ES-I3 (cell line): Measurements from ENCODE around the gene SUSD6.

ENCODE experiments used
- H3K36me3 ChIP-seq: 2 replicates; pipeline ENCODE4 v1.6.1; 2013; ENCODE audit warnings: mild to moderate bottlenecking, low read length, control low read depth, moderate library complexity; ENCODE audit not compliant: insufficient read depth
- H3K4me1 ChIP-seq: 2 replicates; pipeline ENCODE4 v1.6.1; 2013; ENCODE audit warnings: mild to moderate bottlenecking, control low read depth, low read length; ENCODE audit not compliant: insufficient read depth
- H3K9ac ChIP-seq: 2 replicates; pipeline ENCODE4 v1.6.1; 2013; ENCODE audit warnings: low read depth, mild to moderate bottlenecking, low read length, moderate library complexity
- H3K9me3 ChIP-seq: 2 replicates; pipeline ENCODE4 v1.6.1; 2013; ENCODE audit warnings: mild to moderate bottlenecking, low read length, moderate library complexity; ENCODE audit not compliant: control insufficient read depth, insufficient read depth

SUSD6 gene

GRCh38 chr14:69620981-69621380 lies 9.6 kb downstream of the SUSD6 start:
- Histone ChIP-seq H3K4me1 (no peaks in the 10 kb centered on the region; the same call in 1 of the 2 replicates), H3K9ac (no peak overlapping the region), H3K9me3 (no peaks in the 10 kb centered on the region), H3K36me3 (no peaks in the 10 kb centered on the region)

DNA sequence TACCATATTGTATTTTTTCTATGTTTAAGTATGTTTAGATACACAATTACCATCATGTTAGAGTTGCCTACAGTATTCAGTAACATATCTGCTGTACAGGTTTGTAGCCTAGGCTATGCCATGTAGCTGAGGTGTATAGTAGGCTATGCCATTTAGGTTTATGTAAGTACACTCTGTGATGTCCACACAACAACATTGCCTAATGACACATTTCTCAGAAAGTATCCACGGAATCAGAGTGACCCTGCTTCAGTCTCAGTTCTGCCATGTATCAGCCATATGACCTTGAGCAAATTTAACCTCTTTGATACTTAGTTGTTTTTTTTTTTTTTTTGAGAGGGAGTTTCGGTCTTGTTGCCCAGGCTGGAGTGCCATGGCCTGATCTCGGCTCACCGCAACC lies 12.7 kb downstream of the SUSD6 start:
- Histone ChIP-seq H3K9ac (no peak overlapping the region), H3K4me1 (no peaks in the 10 kb centered on the region), H3K9me3 (no peaks in the 10 kb centered on the region), H3K36me3 (no peaks in the 10 kb centered on the region)

DNA sequence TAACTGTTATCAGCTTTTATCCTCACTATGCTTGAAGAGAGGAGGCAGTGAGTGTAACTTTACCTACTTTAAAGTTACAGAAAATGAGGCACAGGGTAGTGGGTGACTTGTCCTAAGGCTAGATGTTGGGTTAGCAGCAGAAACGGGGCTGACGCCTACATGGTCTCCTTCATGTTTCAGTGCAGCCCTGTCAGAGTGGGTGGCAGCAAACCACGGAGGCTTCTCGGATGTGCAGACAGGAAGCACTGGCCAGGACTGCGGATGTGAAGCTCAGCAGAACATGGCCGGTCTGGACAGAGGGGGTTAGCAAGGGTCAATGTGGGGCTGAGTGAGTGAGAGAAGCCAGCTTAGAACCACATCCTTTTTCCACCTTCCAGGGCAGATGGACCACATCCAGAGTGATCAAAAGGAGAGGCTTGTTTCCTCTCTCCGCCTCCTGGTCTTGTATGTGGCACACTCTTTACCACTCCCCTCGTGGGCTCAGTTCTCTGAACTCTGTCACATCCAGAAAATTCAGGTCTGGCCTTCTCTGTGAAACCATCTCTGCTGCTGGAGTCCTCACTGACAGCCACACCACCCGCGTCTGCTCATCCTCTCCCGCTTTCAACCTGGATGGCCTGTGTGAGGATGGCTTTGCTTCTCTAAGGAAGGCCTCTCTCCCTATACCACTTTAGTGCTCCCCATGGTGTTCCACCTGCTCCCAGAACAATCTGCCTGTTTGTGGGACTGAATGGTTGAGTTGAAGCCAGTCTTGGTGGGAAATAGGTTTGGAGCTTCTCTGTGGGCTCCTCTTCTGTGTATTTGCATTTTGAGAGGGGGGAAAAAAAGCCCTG lies 14.1 kb downstream of the SUSD6 start:
- Histone ChIP-seq H3K9ac (no peak overlapping the region), H3K9me3 (no peaks in the 10 kb centered on the region), H3K36me3 (no peaks in the 10 kb centered on the region), H3K4me1 (no peaks in the 10 kb centered on the region)

DNA sequence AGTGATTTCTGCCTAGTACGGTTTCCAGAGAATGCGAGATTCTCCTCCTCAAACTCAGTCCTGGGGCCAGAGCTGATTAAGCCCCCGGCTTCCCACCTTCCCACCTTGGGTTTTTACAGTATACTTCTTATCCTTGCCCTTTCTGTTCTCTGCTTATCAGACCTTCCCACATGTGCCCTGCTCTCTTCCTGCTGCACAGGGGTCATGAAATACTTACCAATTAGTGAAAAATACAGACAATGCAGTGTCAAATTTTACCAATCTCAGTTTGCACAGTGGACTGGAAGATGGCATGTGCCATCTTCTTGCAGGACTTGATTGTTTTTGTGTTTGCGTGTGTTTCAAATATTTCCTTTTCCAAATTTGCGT lies 14.7 kb downstream of the SUSD6 start:
- no peak overlapping the region for H3K9ac ChIP-seq

GRCh38 chr14:69629225-69630127 lies 18.1 kb downstream of the SUSD6 start:
- no peak overlapping the region for H3K9ac ChIP-seq
- no peaks in the 10 kb centered on the region for H3K9me3 ChIP-seq
- peaks cover 25% of the 10 kb centered on the region for H3K4me1 ChIP-seq
- H3K36me3 ChIP-seq, result no peaks in the 10 kb centered on the region

More for the DNA sequence above, 14.7 kb downstream of the SUSD6 start:
- Histone ChIP-seq H3K36me3 (no peaks in the 10 kb centered on the region), H3K4me1 (no peaks in the 10 kb centered on the region), H3K9me3 (no peaks in the 10 kb centered on the region)

DNA sequence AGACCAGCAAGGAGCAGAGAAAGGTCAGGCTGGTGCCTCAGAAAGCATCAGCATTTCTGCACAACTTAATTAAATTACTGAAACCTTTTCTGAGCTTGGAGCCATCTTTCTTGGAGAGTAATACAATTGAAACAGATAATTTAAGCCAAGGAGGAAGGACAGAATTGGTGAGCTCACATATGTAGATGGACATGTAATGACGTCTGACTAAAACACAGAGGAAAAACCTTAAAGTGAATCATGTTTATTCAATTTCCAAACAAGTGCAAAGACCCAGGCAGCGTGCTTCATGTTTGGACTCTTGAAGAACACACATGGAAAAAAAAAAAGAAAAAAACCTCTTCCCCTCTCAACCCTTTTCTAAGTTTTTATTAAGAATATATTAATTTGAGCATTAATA lies 19.0 kb downstream of the SUSD6 start:
- Histone ChIP-seq H3K9me3 (no peaks in the 10 kb centered on the region), H3K9ac (no peak overlapping the region), H3K36me3 (no peaks in the 10 kb centered on the region), H3K4me1 (peaks cover 25% of the 10 kb centered on the region)

- peaks cover 25% of the 10 kb centered on the region for H3K4me1 ChIP-seq
These were observed 20.1 kb downstream of the SUSD6 start for GRCh38 chr14:69631509-69631908.

DNA sequence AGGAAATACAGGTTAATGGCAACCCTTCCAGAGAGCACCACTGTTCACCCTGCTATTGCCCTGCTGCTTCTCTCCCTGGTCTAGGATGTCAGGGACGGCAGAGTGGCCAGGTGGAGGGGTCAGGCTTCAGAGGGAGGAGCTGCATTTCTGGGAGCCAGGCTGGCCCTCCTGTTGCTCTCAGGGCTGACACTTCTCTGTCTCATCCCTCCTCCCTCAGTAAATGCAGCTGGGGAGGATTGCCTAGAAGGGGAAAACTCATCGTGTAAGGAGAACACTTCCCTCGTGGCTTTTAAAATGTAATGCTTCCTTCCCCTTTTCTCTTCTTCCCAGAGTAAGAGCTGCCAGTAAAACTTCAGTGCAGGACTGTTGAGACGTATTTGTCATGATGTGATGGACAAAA lies 20.8 kb downstream of the SUSD6 start:
- Histone ChIP-seq H3K9me3 (no peaks in the 10 kb centered on the region), H3K4me1 (peaks cover 28% of the 10 kb centered on the region), H3K9ac (no peak overlapping the region), H3K36me3 (no peaks in the 10 kb centered on the region)

More at GRCh38 chr14:69631509-69631908, 20.1 kb downstream of the SUSD6 start:
- no peak overlapping the region for H3K9ac ChIP-seq
- no peaks in the 10 kb centered on the region for H3K36me3 ChIP-seq
- H3K9me3 ChIP-seq, result no peaks in the 10 kb centered on the region

DNA sequence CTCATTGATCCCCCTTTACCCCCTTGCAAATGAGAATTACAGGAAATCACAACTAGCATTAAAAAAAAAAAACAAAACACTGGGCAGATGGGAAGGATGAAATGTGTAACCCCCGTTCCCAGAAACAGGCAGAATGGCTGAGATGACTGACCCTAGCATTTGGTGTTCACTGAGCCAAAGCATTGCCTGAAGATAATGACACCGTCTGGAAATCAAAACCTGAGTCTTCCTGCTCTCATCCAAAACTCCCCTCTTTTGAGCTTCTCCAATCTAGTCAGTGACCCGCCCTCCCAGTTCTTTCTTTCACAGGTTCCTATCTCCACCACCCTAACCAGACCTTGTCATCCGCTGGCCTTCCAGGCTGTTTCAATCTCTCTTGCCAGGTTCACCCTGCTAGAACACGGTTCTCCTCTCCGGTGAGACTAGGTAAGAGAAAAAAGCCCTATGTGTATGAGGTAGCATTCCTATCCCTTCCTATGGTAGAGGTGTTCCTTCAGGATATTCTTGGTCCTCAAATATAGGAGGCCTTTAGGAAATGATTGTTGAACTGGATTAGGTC lies 21.3 kb downstream of the SUSD6 start:
- H3K9me3 ChIP-seq, result no peaks in the 10 kb centered on the region
- peaks cover 33% of the 10 kb centered on the region for H3K4me1 ChIP-seq
- H3K36me3 ChIP-seq, result no peaks in the 10 kb centered on the region
- H3K9ac ChIP-seq, result no peak overlapping the region

DNA sequence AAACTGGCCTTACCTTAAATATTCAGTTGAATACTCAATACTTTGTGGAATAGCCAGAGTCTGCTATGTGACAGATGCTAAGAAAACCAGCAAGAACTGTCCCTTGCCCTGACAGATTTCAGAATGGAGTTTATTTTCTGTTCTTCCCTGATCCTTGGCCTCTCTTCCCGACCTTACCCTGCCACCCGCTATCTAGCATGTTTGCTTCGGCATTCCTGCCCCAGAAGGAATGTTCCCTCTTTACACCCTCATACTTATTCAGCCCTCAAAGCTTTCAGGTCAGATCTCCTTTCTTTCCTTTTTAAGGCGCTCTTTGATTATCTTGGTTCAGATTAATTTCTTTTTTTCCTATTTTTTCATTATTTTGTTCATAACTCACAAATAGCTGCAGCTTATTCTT lies 21.8 kb downstream of the SUSD6 start:
- Histone ChIP-seq H3K9ac (no peak overlapping the region), H3K9me3 (no peaks in the 10 kb centered on the region), H3K4me1 (peaks cover 39% of the 10 kb centered on the region), H3K36me3 (no peaks in the 10 kb centered on the region)

GRCh38 chr14:69635981-69636639 lies 24.7 kb downstream of the SUSD6 start:
- Histone ChIP-seq H3K36me3 (no peaks in the 10 kb centered on the region), H3K4me1 (peaks cover 45% of the 10 kb centered on the region), H3K9ac (no peak overlapping the region), H3K9me3 (no peaks in the 10 kb centered on the region)

DNA sequence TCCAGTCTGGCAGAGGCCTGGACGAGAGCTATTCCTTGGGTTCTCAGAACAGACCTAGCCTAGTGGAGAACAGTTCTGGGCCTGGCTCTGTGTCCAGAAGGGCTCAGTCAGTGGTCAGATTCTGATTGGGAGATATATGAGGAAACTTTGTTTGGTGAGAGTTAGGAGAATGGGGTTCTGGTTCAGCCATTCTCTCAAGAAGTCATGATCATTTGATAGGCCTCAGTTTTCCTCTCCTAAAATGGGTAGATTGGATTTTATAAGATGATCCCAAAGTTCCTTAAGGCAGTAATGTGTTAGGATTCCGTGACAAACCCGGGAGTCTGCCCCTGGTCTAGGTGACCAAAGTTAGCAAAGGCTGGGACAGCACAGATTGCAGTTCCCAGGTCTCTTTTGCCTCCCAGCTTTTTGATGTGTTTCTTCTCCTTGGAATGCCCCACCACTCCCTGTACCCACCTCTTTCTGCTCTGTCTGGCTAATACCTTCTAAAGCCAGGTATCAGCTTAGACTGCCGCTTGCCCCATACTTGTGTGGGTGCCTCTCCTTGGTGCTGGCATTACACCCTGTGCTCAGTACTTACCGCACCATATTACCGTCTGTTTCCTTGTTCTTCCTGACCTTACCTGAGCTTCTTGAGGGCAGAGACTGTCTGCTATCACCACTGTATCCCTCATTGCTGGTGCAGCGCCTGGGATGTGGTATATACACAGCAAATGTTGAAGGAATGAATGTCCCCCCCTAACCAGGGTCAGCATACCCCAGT lies 25.5 kb downstream of the SUSD6 start:
- Histone ChIP-seq H3K36me3 (no peaks in the 10 kb centered on the region), H3K4me1 (peaks cover 39% of the 10 kb centered on the region), H3K9me3 (no peaks in the 10 kb centered on the region), H3K9ac (no peak overlapping the region)

DNA sequence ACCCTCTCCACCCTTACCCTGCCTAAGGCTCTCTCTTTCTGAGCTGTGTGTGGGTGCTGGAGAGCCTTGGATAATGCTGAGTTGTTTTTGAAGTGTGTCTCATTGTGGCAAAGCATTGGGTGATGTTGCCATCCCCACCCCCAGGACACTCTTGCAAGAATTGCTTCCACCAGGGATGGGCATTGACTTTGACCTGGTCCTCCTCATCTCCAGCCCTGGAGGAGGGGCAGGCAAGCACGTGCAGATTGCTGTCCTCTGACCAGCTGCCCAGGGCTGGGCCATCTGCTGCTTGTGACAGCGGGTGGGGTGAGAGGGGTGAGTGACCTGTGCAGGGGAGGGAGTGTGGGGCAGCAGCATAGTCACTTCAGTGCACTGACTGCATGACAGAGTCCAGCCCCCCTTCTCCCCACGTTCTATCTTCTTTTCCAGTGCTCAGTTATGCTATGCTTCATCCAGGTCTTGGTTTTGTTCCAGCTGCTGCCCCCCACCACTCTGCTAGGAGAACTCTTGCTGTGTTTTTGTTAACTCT lies 26.2 kb downstream of the SUSD6 start:
- Histone ChIP-seq H3K4me1 (peaks cover 32% of the 10 kb centered on the region), H3K36me3 (no peaks in the 10 kb centered on the region), H3K9ac (no peak overlapping the region), H3K9me3 (peaks cover under 1% of the 10 kb centered on the region; the same call in 1 of the 2 replicates)
